HG02840 (cell line): ENCODE data around the gene PLEKHM2.
A peak's percentile ranks its signal among the peaks of the same experiment; 100 is the strongest.

ENCODE experiments used
- ATAC-seq: cut with Tn5 transposase; IDR thresholded peaks from one replicate; pipeline ENCODE4 v1.9.1; 2021; ENCODE audit warnings: mild to moderate bottlenecking, moderate library complexity, moderate number of reproducible peaks; ENCODE audit not compliant: unreplicated experiment, low FRiP score

PLEKHM2 gene

DNA sequence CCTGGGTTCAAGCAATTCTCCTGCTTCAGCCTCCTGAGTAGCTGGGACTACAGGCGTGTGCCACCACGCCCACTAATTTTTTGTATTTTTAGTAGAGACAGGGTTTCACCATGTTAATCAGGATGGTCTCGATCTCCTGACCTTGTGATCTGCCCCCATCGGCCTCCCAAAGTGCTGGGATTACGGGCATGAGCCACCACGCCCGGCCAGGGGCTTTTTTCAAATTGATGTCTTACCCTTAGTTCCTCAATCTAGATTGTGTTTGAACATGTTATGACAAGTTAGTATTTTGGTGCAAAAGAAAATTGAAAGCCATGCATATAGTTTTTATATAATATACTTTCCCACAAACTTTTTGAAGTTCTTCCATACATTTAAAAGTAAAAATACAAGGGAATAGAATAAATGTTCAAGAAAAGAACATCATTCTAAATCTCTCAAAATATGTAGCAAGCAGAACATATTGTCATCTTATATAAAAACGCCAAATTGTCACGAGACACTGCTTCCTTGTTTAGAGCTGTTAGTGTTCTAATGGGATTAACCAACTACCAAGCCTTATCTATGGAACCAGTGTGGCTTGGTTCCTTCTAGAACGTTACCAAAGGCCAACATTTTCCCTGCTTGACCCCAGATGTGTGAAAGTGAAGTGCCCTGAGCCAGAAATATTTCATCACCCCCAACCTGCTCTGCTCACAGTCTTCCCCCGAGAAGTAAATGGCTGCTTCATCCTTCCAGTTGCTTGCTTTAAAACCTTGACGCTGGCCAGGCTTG, 9.5 kb upstream of the PLEKHM2 start:
- ATAC-seq, result no peak

- ATAC-seq, result no peak
Measured at GRCh38 chr1:15676010-15676409, 8.1 kb upstream of the PLEKHM2 start.

- no peak for ATAC-seq
Measured at GRCh38 chr1:15676688-15677661, 7.1 kb upstream of the PLEKHM2 start.

- no peak for ATAC-seq
Measured at GRCh38 chr1:15678578-15678977, 5.5 kb upstream of the PLEKHM2 start.

GRCh38 chr1:15680131-15680530, 4.0 kb upstream of the PLEKHM2 start:
- no peak for ATAC-seq

DNA sequence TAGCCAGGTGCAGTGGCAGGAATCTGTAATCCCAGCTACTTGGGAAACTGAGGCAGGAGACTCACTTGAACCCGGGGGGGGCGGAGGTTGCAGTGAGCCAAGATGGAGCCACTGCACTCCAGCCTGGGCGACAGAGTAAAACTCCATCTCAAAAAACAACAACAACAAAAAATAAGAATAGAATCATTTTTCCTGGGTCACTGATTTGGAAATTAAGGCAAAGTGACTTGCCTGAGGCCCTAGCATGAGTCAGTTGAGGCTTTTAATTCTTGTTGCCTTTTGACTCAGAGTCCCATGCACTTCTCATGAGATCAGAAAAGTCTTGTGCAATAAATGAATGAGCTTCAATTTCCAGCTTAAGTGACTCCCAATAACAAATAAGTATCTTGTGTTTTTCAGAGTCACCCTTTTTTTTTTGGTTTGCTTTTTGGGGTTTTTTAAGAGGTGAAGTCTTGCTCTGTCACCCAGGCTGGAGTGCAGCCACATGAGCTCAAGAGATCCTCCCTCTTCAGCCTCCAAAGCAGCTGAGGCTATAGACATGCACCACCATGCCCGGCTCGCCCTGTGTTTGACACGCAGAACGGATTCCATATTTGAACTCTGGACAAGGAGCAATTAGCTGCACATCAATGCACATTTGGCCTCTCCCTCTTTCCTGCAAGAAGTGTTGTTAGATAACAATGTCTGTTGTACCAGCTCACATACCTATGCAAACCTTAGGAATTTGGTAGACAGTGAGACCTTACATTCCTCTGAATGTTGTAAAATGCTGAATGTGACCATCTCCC, 3.4 kb upstream of the PLEKHM2 start:
- ATAC-seq, result no peak

- no peak for ATAC-seq
Measured at GRCh38 chr1:15681349-15682292, 2.5 kb upstream of the PLEKHM2 start.

DNA sequence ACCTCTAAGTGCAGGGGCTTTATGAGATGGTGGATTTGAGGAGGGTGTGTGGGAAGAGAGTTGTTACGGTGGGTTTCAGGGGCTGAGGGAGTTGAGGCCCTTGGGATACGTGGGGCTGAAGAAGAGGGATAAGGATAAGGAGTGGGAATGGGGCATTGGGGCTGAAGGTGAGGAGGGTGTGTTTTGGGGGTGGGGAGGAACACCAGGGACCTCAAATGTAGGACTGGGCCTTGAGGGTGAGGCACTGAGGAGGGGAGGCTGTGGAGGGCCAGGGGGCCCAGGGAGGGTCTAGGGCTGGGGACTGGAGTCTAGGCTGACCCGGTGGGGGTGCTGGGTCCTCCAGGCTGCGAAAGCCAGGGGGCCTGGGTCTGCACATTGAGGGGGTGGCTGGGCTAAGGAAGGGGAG, 1.2 kb upstream of the PLEKHM2 start:
- no peak for ATAC-seq

- no peak for ATAC-seq
Measured at GRCh38 chr1:15683345-15684039, 628 bp upstream of the PLEKHM2 start.

DNA sequence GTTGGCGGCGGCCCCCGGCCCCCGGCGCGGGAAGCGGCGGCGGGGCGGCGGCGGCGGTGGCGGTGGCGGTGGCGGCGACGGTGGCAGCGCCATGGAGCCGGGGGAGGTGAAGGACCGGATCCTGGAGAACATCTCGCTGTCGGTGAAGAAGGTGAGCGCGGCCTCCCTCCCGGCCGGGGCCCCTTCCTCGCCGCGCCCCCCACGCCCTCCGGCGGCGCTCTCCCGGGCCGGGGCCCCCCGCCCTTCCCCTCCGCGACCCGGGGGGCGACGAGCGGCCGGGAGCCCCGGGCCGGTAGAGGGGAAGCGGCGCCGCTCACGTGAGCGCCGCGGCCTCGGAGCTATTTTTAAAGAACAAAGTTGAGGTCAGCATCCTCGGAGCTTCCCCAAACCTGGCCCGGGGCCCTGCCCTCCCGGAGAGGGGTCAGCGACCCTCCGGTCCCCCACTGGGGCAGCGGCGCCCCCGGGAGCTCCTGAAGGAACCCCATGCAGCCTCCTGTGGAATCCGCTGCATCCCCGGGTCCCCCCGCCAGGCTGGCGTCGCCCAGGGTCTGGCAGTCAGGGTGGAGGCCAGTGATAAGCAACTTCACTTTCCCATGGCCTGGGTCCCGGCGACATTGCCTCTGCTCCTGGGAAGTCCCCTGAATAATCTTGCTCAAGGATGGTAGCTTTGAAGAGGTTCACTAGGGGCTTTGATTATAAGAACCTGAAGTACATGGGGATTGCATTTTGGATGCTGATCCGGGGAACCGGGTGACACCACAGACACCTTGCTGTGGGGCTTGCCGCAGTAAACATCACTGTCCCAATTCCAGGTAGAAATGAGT, 560 bp downstream of the PLEKHM2 start:
- ATAC-seq, result no peak

DNA sequence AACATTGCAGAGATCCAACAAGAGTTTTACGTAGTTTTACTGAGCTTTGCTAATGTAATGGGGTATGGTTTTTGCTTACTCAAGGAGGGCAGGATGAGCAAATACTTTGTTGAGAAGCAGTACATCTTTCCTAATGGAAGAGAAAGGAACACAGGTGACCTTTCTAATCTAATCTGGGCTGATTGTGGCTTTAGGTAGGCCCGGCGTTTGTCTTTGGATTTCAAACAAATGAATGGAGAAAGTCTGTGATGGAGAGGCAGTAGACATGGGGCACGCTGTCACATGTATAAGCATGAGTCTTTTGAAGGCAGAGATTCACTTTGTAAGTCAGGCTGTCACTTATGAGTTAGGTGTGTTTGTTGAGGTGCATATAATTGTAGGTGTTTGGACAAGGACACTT, 1.7 kb downstream of the PLEKHM2 start:
- no peak for ATAC-seq

DNA sequence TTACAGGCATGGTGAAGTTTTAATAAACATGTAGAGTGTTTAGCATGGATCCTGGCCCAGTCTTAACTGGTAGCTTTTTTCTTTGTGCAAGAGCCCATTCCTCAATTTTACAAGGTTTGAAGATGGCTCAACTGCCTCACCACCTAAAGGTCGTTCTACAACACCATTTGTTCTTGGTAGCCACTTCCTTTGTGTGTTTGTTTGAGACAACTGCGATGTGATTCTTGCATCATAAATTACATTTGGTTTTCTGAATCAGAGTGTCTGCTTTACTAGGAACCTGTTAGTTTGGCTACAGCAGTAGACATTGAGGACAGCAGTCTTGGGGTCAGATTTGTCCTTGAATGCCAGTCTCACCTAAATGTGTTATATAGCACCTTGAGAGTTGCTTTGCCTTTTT, 3.3 kb downstream of the PLEKHM2 start:
- ATAC-seq, result no peak

- no peak for ATAC-seq
Measured at GRCh38 chr1:15690317-15690716, 6.2 kb downstream of the PLEKHM2 start.

DNA sequence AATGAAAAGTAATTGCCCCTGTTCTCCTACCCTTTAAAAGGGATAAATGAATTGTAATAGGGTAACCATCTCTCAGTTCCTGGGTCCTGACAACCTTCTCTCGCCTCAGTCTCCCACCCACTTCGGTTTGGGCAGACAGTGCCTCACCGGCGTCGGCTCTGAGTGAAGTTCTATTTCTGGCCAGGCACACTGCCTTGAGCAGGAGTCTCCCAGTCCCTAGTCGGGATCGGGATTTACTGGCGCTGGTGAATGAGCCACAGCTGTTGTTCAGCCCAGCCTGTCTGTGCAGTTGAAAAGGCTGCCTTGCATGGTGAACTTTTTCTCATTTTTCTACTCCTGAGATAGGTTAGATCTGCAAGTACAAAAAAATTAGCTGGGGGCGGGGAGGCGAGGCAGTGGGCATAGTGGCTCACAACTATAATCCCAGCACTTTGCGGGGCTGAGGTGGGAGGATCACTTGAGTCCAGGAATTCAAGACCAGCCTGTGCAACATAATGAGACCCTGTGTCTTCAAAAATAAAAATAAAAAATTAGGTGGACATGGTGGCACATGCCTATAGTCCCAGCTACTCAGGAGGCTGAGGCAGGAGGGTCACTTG, 7.4 kb downstream of the PLEKHM2 start:
- no peak for ATAC-seq

DNA sequence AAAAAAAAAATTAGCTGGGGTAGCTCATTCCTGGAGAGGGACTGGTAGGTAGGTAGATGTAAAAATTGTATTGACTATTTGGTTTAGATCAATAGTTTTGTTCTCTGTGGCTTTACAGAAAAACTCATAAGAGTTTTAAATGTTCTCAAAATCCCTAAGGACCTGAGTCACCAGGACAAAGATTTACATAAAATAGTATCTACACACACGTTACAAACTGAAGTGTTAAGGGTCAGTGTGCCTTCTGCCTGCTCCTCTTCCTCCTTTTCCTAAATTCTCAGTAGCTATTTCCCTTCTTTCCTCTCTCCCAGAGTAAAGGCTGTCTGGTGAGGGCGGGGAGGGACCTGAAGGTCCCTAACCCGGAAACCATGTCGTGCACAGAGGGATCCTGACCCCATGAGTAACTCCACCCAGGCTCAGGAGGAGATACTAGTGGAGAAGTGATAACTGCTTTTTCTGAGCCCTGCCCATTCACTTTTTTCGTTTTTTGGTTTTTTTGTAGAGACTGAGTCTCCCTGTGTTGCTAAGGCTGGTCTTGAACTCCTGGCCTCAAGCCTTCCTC, 8.1 kb downstream of the PLEKHM2 start:
- ATAC-seq, result no peak

GRCh38 chr1:15693371-15693770, 9.3 kb downstream of the PLEKHM2 start:
- ATAC-seq, result no peak

- peak; percentile 82 for ATAC-seq
Measured at GRCh38 chr1:15696956-15697521, 12.9 kb downstream of the PLEKHM2 start.
